Glomerular endothelial cell (primary cell): ENCODE results near the gene ABCC12. TPM values are rescaled to one million over a fixed set of nuclear protein-coding genes. Genes with fewer than 3 reads are reported as not detected.
A peak's percentile ranks its signal among the peaks of the same experiment; 100 is the strongest.

ENCODE experiments used
- DNase-seq: peaks from one replicate; pipeline ENCODE4 v3.0.0-alpha.2; 2011; ENCODE audit warnings: low read depth, low spot score; ENCODE audit errors: extremely low read depth
- total RNA-seq: library from RNA; depleted of rRNA; stranded (reverse); fragments of >200 nt; gene quantifications from 2 replicates; pipeline ENCODE4 v1.2.3, GENCODE V29; 2015

The ABCC12 gene
- total RNA-seq, 1 donor from 2014 or later: not detected

DNA sequence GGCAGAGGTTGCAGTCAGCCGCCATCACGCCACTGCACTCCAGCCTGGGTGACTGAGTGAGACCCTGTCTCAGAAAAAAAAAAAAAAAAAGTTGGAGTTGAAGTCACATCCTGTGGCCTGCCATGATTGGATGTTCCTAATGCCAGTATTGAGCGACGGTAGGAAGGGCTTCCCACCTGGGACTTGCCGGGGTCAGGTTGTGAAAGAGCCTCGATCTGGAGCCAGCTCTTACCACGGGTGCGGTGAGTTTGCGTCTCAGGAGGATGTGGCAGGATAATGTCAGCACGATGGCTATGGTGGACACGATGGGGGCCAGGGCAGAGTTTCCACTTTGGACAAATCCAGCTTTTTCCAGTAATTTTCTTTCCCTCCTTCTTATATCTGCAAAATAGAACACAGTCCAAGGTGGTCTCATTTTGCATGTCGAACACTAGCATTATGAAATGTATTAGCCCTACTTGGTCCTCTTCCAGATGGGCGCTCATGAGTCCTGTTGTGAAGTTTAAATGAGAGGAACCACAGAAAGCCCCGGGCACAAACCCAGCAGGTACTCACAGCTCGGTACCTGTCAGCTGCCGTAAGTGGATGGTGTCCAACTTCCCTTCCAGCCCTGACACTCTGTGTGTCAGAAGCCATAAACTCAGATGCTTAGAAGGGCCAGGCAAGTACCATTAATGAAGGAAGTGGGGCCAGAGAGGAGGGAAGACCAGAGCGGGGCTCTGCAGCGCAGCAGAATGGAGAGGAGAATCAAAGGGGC, 22.2 kb downstream of the ABCC12 start:
- DNase-seq: no peak

DNA sequence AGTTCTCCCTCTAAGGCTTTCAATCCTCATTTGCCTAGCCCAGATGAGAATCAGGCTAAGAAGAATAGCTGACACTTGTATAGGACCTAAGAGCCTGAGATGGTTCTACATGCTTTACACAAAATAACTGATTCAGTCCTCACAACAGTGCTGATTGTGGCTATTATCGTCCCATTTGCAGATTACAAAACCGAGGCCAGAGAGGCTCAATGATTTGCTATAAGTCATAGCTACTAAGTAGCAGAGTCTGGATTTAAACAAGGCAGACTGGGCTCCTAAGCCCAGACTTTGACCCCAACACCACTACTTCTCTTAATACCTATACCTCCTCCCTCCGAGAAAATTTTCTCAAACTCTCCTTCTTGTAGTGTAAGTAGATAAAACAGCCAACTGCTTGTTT, 23.1 kb downstream of the ABCC12 start:
- no peak for DNase-seq

- DNase-seq: no peak
These were observed 24.4 kb downstream of the ABCC12 start for GRCh38 chr16:48131201-48131935.

DNA sequence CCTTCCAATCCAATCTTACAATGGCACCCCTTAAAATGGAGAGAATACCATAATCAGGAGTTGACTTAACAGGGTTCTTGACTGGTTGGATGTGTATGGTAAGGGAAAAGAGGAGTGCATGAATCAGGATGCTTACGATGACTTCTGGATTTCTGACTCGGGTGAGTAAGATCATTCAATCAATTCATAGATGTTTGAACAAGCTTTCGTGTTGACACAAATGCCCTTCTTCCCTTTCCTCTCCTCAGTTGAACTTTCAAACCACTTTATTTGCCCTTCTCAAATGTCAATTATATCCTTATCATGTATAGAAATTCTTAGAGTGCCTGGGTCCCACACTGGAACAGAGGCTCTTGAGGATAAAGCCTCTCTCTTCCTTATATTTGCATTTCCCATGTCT, 25.9 kb downstream of the ABCC12 start:
- no peak for DNase-seq

DNA sequence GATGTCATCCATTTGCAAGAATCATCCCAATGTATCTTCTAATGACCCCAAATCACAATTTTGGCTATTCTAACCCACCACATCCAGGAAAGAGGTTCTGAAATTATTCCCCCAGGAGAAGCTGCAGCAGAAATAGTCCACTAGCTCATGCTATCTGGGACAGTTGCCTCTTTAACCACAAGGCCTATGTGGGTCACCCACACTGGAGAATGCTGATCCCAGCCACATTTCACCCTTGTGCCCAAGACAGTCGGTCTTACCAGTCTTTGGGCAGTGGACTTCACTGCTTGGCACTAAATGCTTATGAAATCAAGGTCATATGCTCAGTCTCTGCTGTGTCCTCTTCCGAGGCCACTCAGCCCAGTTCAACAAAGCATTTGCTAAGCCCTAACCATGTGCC, 27.0 kb downstream of the ABCC12 start:
- no peak for DNase-seq

GRCh38 chr16:48126801-48127644, 28.8 kb downstream of the ABCC12 start:
- DNase-seq: no peak

DNA sequence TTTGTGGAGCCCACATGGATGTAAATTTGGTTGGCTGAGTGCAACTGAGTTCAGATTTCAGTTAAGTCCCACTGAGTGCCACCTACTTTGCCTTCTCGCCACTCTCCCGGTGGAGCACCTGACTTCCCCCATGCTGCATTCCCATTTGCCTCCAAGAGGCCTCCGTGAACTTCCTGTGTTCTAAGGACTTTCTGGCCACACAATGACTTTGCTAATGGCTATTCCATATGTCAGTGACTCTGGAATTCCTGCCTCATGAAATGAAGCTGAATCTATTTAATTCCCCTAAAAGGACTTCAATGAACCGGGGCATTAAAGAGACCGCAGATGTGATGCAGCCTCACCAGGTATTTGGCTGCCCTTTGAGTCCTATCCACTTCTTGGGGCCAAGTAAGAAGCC, 29.9 kb downstream of the ABCC12 start:
- DNase-seq: no peak

DNA sequence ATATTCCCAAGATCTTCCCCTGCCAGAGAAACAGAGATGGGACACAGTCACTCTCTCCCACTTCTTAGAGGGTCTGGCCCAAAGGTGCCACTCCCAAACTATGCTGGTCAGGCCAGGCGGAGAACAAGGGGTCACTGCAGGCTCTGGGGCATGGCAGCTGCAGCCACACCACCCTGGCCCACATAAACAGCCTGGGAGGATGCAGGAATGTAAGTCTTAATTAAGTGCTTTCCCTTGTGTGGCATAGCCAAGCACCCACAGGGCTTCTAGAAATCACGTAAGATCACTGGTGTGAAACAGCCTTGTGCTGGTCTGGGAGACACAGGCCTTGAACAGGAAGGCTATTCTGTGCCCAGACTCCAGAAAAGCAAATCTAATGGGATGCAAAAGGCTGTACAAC, 31.5 kb downstream of the ABCC12 start:
- DNase-seq: no peak

- peak; percentile 71 for DNase-seq
These were observed 32.5 kb downstream of the ABCC12 start for GRCh38 chr16:48123104-48123788.

GRCh38 chr16:48121276-48121675, 34.5 kb downstream of the ABCC12 start:
- no peak for DNase-seq

DNA sequence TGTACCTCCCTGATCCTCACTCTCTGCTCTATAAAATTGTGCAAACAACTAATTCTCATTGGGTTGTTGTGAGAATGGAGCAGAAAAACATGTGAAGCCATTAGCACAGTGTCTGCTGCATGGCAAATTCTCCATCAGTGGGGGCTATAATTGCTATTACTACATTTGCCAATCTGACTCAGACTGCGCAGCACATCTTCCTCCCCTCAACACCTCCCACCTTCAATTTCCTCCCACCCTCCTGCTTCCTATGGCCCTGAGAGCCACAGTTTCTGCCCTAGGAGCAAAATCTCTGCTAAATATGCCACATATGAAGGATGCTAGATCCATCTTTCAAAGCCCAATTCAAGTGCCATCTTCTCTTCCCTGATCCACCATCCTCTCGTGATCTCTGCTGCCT, 37.0 kb downstream of the ABCC12 start:
- no peak for DNase-seq

DNA sequence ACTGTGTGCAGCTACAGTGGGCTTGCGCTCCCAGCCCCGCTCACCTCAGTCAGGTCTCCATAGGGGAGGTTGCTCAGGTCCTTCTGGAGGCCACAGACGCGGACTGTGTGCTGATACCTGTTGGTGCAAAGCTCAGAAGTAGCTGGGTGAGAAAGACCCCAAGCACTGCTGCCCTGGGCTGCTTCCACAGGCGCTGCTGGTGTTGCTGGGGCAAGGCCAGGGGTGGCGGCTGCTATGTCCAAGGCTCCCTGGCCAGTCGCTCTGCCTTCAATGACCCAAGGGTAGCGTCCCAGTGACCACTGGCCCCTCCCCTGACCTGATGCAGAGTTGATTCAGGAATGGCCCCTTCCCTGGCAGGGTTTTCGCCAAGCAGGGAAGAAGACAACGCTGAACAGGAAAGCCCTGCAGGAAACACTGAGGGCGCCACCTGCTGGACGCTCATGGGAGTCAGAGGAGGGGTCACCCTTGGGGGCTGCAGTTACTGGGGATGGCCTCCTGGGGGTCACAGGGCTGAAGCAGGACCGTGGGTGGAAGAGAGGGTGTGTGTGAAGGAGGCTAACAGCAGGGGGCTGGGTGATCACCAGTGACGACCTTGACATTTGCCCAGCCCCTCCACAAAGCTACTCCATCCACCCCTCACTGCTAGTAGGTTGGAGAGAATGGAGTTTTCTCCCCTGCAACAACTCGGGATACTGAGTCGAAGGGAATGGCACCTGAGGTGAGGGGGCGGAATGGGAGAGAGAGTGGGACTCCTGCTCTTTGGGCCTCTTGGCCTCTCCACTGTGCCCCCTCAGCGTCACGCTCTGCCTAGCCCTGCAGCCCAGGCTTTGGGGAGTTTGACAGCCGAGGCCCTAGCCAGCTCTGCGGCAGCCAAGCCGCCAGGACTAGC, 38.3 kb downstream of the ABCC12 start:
- DNase-seq: no peak

DNA sequence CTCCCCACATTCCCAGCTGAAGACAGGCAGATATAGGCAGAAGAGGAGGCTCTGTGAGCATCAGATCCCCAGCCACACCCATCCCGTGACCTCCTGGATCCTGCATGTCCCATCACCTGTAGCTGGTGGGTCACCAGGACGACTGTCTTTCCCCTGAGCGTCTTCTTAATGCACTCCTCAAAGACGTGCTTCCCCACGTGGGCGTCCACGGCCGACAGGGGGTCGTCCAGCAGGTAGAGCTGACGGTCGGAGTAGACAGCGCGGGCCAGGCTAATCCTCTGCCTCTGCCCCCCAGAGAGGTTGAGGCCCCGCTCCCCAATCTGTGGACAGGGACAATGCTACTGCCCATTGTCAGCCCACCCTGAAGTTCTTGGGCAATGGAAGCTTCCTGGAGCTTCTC, 40.5 kb downstream of the ABCC12 start:
- no peak for DNase-seq

DNA sequence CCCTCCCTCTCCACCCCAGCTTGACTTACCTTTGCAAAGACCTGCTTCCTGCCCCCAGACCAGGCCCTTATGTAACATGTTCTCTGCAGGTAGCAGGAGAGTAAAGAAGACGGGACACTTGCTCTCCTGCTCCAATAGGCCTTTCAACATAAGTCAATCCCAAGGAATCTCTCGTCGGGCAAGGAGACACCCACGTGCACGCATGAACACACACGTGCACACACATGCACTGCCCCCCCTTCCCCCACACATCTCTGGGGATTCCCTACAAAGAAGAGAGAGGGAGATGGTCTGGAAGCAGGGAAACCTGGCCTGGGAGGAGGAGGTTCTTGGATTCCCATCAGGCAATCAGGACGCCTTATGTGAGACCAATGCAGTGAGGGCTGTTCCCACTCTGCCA, 41.4 kb downstream of the ABCC12 start:
- DNase-seq: no peak

DNA sequence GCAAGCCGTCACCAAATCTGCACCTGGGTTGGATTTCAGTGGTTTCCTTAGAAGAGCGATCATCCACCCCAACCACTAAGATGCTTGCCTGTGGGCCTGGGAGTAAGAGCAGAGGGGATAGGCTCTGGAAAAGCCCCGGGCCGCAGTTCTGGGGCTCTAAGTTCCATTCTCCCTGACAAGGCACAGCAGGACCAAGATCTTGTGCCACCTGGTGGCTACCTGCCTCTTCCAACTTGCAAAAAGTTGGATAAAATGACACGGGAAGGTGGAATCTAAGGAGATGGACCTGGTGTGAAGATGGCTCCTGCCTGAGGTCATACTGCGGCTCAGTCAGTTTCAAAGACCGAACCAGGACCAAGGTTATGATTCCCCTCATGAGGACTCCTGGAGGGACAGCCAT, 42.3 kb downstream of the ABCC12 start:
- no peak for DNase-seq

DNA sequence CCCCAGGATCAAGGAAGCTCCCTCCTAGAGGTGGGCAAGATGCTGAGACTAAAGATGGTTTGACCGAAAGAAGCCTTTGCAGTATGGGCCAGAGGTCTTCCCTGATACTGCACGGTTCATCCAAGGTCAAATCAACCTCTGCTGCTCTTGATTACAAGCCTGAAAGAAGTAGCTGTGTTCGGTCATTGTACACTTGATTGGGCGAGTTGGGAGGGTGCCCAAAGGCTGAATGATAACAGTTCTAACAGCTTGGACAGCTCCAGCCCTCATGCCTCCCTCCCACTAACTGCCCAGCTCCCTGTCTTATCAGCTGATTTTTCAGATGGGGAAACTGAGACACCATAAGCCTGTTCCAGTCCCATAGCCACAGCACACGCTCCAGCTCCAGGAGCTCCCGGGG, 42.8 kb downstream of the ABCC12 start:
- DNase-seq: no peak

DNA sequence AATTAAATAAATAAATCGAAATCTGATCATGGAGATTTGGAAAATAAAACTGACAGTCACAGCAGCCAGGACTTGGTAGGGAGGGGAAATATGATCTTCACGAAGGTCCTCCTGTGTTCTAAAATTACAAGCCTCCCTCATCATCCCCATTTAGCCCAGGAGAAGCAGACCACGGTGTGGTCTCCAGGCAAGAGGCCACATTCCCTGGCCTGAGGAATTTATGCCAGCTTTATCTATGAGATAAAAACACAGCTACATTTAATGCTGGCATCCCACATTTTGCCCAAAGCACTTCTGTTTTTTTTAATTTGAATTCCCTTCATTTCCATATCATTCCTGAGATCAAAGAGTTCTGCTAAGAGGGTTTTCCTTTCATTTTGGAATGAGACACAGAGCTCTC, 43.2 kb downstream of the ABCC12 start:
- DNase-seq: no peak

DNA sequence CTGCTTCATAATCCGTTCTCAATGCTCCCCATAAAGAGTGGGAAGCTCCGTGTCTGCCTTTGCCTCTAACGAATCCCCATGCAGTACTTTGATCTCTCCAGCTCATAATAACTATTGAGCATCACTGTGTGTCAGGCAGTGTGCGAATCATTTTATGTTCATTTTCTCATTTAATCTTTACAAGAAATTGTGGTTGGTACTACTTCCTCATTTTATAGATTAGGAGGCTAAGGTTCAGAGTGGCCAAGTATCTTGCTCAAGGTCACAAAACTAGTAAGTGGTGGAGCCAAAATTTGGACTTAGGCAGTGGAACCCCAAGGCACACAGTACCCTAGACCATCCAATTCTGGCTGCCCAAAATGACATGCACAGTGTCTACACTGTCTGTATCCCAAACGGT, 44.8 kb downstream of the ABCC12 start:
- DNase-seq: no peak

DNA sequence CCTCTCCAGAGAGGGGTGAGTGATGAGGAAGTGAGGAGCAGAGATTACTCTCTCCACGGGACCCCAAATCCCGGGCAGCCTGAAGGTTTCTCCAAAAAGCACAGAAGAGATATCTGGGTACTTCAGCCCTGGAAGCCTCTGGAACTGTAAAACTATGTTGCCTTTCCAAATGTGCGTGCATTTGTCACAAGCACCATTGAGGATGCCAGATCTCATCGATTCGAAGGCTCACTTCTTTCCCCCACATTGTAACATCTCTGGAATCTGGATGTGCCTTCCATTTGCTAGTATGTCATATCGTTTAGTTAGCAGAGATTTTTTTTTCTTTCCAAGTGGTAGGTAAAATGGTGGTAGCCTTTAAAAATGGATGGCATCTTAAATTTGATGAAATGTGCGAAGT, 45.8 kb downstream of the ABCC12 start:
- DNase-seq: no peak

GRCh38 chr16:48109475-48109874, 46.3 kb downstream of the ABCC12 start:
- no peak for DNase-seq
